ENCODE measurements around the gene RNF183. TPM values are rescaled to one million over a fixed set of nuclear protein-coding genes. Genes with fewer than 3 reads are reported as not detected.

Gene RNF183
- under 1 TPM in 4 of 12 donors, not detected in 8; 0.18 to 0.45 (median 0.39) TPM for polyA plus RNA-seq (ENCODE audit: insufficient read length in 12 of 12)
- long read RNA-seq, donor 1, partial matches to known transcripts = 0 of 2 reads
- long read RNA-seq, donor 1, other reads (novel, unspliced or antisense) = 0 of 2 reads
- long read RNA-seq, donor 2 = 0 reads
- long read RNA-seq, donor 3, partial matches to known transcripts = 0 of 1 reads
- long read RNA-seq, donor 3, other reads (novel, unspliced or antisense) = 0 of 1 reads
- long read RNA-seq, donor 4 = 0 reads
- long read RNA-seq, donor 5 = 0 reads
- long read RNA-seq, donor 6 = 0 reads
- long read RNA-seq, donor 7 = 0 reads
- long read RNA-seq, donor 8 = 0 reads
- long read RNA-seq, donor 9 = 0 reads
- long read RNA-seq, donor 10 = 0 reads
- long read RNA-seq, donor 11 = 0 reads

DNA sequence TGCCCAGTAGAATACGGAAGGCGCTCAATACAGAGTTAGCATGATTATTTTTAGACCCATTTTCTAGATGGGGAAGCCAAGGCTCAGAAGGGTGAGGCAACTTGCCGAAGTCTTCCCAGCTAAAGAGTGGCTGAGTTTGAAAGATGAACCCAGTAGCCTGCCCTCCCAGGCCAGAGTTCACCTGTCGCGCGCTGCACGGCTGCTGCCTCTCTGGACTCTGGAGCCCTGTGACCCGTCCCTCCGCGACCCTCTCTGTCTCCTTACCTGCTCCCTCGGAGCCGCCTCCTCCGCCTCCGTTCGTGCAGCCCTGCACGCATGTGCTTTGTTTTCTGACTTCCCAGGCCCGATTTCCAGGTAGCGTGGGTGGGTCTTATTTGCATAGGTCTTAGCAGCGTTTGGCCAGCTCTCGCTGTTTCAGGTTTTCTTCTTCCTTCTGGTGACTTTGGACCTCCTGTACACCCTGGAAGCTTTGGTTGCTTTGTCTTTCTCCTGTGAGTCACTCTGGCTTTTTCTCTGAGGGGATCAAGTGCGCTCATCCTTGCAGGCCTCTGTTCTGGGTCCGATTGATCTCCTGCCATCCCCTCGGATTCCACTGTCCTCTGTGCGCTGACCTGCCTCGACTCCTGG, at the start of gene RNF183:
Gene RNF183, minus strand, starts transcription at position 585 of the 627 bp plus-strand sequence. CDS start 5,192 bp downstream, outside the sequence.
- no peak for DNase-seq

DNA sequence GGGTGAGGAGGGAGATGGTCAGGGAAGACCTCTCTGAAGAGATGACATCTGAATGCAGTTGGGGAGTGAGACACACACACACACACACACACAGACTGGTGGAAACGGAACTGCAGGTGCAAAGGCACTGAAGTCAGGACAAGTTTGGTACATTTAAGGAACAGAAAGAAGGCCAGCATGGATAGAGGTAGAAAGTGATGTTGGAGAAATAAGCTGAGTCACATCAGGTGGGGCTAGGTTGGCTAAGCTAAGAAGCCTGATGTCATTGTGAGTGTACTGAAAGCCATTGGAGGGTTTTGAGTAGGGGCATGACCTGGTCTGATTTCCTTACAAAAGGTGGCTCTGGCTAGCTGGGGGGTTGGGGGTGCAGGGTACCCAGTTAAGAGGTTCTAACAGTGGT, 49.2 kb upstream of the RNF183 start:
- no peak for DNase-seq

DNA sequence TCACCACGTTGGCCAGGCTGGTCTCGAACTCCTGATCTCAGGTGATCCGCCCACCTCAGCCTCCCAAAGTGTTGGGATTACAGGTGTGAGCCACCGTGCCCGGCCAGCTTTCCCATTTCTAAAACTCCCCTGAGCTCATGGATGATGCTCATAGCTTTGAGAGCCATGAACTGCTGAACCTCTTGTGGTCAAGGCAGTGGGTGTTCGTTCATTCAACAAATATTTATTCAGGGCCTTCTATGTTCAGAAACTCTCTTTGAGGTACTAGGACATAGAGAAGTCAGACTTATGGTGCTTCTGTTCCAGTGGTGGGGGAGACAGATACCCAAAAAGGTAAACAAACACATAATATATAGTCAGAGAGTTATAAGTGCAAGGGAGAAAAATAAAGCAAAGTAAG, 48.8 kb upstream of the RNF183 start:
- DNase-seq = no peak

- no peak for DNase-seq
These were observed 47.8 kb upstream of the RNF183 start for GRCh38 chr9:113350937-113351336.

DNA sequence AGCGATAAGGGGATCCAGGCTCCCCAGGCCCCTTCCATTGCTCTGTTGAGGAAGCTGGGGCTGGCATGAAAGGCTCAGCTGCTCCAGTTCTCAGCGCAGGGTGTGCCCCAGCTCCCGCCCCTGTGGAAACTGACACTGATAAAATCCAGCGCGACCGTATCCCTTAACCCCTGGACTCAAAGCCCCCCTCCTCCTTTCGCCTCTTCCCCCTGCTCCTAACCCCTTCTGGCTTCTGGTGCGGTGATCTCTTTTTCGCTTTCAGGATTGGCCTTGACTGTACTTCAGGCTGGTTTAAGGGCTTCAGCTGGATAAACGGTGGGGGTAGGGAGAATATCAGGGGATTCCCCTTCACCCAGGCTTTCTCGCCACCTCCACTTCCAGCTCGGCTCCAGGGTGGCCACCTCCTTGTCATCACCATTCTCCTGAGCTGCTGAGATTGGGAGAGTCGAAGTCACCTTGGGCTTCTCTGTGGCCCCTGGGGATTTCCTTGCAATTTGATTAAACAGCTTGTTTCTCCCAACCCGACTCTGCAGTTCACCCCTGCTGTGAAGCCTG, 47.0 kb upstream of the RNF183 start:
- no peak for DNase-seq

GRCh38 chr9:113349445-113350094, 46.4 kb upstream of the RNF183 start, which contains the start of gene BSPRY:
Gene BSPRY, plus strand, starts transcription at chr9:113349541. Its CDS starts 39 bp downstream, at chr9:113349580.
- no peak for DNase-seq

DNA sequence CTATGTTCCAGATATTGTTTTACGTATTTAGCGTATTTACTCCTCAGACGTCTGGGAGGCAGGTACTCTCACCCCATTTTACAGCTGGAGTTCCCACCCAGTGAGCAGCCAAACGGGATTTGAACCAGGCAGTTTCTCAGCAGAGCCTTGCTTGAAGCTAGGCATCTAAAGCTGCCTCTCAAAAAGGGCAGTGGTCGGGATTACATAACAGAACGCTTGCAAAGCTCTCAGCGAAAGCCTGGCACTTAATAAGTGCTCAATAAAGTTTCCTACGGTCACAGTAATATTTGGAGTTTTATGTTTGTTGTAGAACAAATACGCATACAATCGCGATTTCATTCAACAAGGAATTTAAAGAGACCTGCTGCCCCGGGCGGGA, 45.9 kb upstream of the RNF183 start:
- no peak for DNase-seq

DNA sequence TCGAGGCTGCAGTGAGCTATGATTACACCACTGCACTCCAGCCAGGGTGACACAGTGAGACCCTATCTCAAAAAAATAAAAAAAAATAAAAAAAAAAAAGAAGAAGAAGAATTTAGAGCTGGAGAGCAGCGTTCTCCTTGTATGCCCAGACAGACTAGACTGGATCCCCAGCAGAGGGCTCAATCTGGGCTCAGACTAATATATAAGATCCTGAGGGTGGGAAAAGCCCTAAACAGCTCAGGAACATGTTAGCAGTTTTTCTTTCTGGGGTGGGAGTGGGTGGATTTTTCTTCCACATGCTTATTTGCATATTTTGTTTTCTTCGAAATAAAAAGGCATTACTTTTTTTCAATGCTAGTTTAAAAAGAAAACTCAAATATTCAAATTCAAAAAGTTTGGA, 45.3 kb upstream of the RNF183 start:
- no peak for DNase-seq

- DNase-seq = no peak
These were observed 42.5 kb upstream of the RNF183 start for GRCh38 chr9:113345671-113346070.

- no peak for DNase-seq
These were observed 42.0 kb upstream of the RNF183 start for GRCh38 chr9:113345190-113345589.

DNA sequence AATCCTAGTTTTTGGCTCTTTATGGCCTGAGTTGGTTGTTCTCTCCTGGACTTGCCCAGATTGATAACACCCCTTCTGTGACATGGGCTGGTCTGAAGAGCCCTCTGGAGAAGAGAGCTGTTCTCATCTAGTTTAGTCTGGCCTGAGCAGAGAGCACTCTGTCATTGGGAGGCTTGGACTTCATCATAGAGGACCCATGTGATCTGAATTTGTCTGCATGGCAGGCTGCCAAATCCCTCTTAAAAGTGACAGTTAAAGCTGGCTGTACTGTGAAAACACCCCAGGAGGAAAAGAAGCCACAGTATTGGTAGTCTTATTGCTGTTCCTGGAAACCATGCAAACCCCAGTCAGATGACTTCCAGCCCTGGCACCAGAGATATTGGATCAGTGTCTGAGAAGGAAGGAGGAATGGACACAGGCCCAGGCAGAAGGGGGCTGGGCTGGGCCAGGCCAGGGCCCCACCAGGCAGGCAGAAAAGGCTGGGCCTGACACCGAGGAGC, 40.6 kb upstream of the RNF183 start:
- DNase-seq = peak; percentile 7

- DNase-seq = no peak
These were observed 38.7 kb upstream of the RNF183 start for GRCh38 chr9:113341712-113342410.

GRCh38 chr9:113340011-113340699, 37.0 kb upstream of the RNF183 start, which contains the start of gene WDR31:
Gene WDR31, minus strand, starts transcription at chr9:113340275. Its CDS starts 8,253 bp downstream, at chr9:113332022.
- DNase-seq = peak; percentile 93

- no peak for DNase-seq
These were observed 34.5 kb upstream of the RNF183 start for GRCh38 chr9:113337714-113338113.

DNA sequence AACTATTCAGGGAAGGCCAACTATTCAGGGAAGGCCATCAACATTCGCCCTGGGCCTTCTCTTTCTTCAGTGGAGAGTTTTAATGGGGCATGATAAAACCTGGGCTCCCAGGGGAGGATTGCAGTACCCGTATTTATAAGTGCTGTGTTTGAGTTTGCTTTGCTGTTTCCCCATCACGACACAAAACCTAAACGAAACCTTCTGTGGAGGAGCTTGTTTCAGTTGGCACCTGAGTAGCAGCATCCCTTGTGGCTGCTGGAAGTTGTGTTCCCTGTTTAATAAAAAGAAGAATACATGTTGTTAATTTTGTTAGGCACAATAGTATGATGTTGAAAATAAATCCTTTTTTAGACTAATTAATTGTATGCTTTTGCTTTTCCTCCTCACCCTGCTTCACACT, 28.6 kb upstream of the RNF183 start:
- DNase-seq = no peak

DNA sequence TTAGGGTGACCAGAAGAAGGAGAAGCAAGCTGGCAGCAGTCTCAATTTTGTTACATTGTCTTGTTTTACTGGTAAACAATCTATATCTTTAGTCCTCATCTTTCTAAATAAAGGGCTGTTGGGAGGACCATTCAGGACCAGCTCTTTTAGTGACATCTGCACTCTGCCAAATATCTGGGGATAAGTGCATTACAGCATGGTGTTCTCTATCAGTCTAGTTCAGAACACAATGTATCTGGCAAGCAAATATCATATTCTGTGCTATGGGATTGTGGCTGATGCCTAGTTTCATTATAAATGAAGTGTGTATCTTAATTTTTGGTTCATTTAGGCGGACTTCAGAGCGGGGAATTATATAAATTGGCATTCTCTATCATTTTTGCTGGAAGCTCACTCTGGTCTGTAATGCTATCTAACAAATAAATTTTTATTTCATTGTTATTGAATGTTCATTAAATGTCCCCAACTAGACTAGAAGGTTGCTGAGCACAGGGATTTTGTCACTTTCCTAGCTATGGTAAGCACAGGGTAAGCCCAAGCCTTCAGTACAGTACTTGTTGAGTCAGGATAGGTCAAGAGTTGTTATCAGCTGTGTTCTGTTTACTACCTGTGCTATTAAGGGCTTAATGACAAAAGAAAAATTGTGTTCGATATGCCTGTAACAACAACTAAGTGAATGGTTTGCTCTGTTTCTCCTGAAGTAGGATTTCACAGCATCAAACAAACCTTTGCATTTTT, 25.0 kb upstream of the RNF183 start:
- DNase-seq = no peak

DNA sequence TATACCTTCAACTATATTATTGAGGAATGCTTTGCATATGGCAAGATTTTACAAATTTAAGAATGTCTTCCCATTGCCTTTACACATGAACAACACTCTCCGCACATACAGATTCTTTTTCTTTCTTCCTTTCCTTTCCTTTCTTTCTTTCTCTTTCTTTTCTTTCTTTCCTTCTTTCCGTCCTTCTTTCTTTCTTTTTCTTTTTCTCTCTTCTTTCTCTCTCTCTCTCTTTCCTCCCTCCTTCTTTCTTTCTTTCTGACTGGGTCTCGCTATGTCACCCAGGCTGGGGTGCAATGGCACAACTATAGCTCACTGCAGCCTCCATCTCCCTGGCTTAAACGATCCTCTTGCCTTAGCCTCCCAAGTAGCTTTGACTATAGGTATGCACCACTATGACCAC, 23.1 kb upstream of the RNF183 start:
- DNase-seq = no peak

- no peak for DNase-seq
These were observed 19.5 kb upstream of the RNF183 start for GRCh38 chr9:113322671-113323070.

GRCh38 chr9:113320051-113320450, 16.9 kb upstream of the RNF183 start:
- DNase-seq = no peak

DNA sequence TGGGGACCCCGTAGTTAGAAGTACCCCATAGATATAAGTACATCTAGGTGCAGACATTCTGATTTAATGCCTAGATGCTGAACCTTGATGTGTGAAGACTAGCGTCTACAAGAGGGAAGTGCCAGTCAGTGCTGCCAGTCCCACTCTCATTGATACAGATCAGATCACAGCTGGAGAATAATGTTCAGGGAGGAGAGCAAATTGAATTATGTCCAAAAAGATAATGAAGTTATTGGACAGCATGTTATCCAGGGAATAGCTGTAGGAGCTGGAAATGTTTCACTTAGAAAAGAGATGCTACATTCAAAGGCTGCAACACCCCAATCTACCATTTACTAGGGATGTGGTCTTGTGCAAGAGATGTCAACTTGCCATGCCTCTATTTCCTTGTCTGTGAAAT, 15.9 kb upstream of the RNF183 start:
- no peak for DNase-seq

All from muscle of arm (tissue), 14 donors.